ENCODE measurements around the gene ARHGDIA.

Gene ARHGDIA

GRCh38 chr17:81907219-81908145 lies 36.3 kb upstream of the ARHGDIA start:
- FAIRE-seq, result no peak
- no peak for DNase-seq (ENCODE audit: extremely low spot score, insufficient read length, low read depth)

GRCh38 chr17:81906476-81907218 lies 35.5 kb upstream of the ARHGDIA start:
- no peak for FAIRE-seq
- no peak for DNase-seq (ENCODE audit: extremely low spot score, insufficient read length, low read depth)

- FAIRE-seq, result no peak
- DNase-seq (ENCODE audit: extremely low spot score, insufficient read length, low read depth), result no peak
These were observed 34.9 kb upstream of the ARHGDIA start for GRCh38 chr17:81905993-81906392.

GRCh38 chr17:81905424-81905875 lies 34.3 kb upstream of the ARHGDIA start:
- DNase-seq (ENCODE audit: extremely low spot score, insufficient read length, low read depth) (no peak), FAIRE-seq (no peak)

GRCh38 chr17:81904600-81905423 lies 33.7 kb upstream of the ARHGDIA start:
- FAIRE-seq, result no peak

GRCh38 chr17:81903896-81904599 lies 32.9 kb upstream of the ARHGDIA start:
- DNase-seq (ENCODE audit: extremely low spot score, insufficient read length, low read depth) (no peak), FAIRE-seq (no peak)

More at GRCh38 chr17:81904600-81905423, 33.7 kb upstream of the ARHGDIA start:
- DNase-seq (ENCODE audit: extremely low spot score, insufficient read length, low read depth), result no peak

- DNase-seq (ENCODE audit: extremely low spot score, insufficient read length, low read depth), result no peak
- no peak for FAIRE-seq
These were observed 32.3 kb upstream of the ARHGDIA start for GRCh38 chr17:81903415-81903831.

GRCh38 chr17:81902653-81903414 lies 31.7 kb upstream of the ARHGDIA start:
- DNase-seq (ENCODE audit: extremely low spot score, insufficient read length, low read depth), result no peak
- FAIRE-seq, result no peak

- DNase-seq (ENCODE audit: extremely low spot score, insufficient read length, low read depth), result no peak
- FAIRE-seq, result no peak
These were observed 31.0 kb upstream of the ARHGDIA start, which contains the start of gene NPB for GRCh38 chr17:81902023-81902652. TSS of gene NPB (plus strand) at chr17:81902238. CDS start at chr17:81902278, 40 bp downstream.

GRCh38 chr17:81901167-81902022 lies 30.3 kb upstream of the ARHGDIA start:
- FAIRE-seq, result no peak
- DNase-seq (ENCODE audit: extremely low spot score, insufficient read length, low read depth), result no peak

- no peak for FAIRE-seq
- no peak for DNase-seq (ENCODE audit: extremely low spot score, insufficient read length, low read depth)
These were observed 29.2 kb upstream of the ARHGDIA start for GRCh38 chr17:81900181-81900820.

- FAIRE-seq (no peak), DNase-seq (ENCODE audit: extremely low spot score, insufficient read length, low read depth) (no peak)
These were observed 28.5 kb upstream of the ARHGDIA start for GRCh38 chr17:81899514-81900166.

- FAIRE-seq (no peak), DNase-seq (ENCODE audit: extremely low spot score, insufficient read length, low read depth) (no peak)
These were observed 27.7 kb upstream of the ARHGDIA start for GRCh38 chr17:81898885-81899284.

- no peak for FAIRE-seq
- DNase-seq (ENCODE audit: extremely low spot score, insufficient read length, low read depth), result no peak
These were observed 27.1 kb upstream of the ARHGDIA start for GRCh38 chr17:81898029-81898866.

GRCh38 chr17:81895400-81895799 lies 24.3 kb upstream of the ARHGDIA start:
- FAIRE-seq, result no peak
- DNase-seq (ENCODE audit: extremely low spot score, insufficient read length, low read depth), result no peak

GRCh38 chr17:81891303-81891552 lies 20.1 kb upstream of the ARHGDIA start:
- DNase-seq (ENCODE audit: extremely low spot score, insufficient read length, low read depth) (no peak), FAIRE-seq (no peak)
